Cardiac septum (tissue), 1 donor: ENCODE measurements around the gene MARS1. TPM values are rescaled to one million over a fixed set of nuclear protein-coding genes. Genes with fewer than 3 reads are reported as not detected.
"Not testable (repeated sequence)": the region's sequence is repeated elsewhere in the genome, so short reads cannot be mapped to it uniquely, and the experiment has no call there.

Experiments used
- DNase-seq: peaks from one replicate; pipeline ENCODE4 v3.0.0-alpha.2; 2020; ENCODE audit warnings: low spot score
- intact Hi-C: fragments of 100-400 bp; cut with DNase I; formaldehyde crosslinking; loops from one replicate; pipeline ENCODE4 v1.14.0; 2022
- microRNA-seq: library from miRNA; unstranded; fragments of <30 nt; microRNA quantifications from one replicate; pipeline ENCODE4 v1.2.0, GENCODE V29; 2020
- total RNA-seq: library from RNA; stranded (reverse); fragmentation: NEBNext Ultra II Directional; extraction: Animal tissue kit (Norgen Biotek cat#: 25700); gene quantifications from one replicate; pipeline ENCODE4 v1.2.1, GENCODE V29; 2021
- donor health status: DM: no; HTN: no; CAD: no.

The MARS1 gene
- total RNA-seq, 1 donor from 2014 or later: 89.2 TPM

GRCh38 chr12:57552835-57553313 is 65.0 kb downstream of the MARS1 start:
- DNase-seq: no peak
- intact Hi-C loops: no loop called here

- intact Hi-C loops: no loop called here
These were observed 65.7 kb downstream of the MARS1 start for GRCh38 chr12:57553343-57554202.

GRCh38 chr12:57554453-57554852 is 66.6 kb downstream of the MARS1 start:
- intact Hi-C loops: no loop called here

More at GRCh38 chr12:57553343-57554202, 65.7 kb downstream of the MARS1 start:
- DNase-seq: no peak

GRCh38 chr12:57554897-57555296 is 67.0 kb downstream of the MARS1 start:
- intact Hi-C loops: no loop called here
- no peak for DNase-seq

More at GRCh38 chr12:57554453-57554852, 66.6 kb downstream of the MARS1 start:
- DNase-seq: no peak

GRCh38 chr12:57558864-57559263 is 71.0 kb downstream of the MARS1 start:
- no peak for DNase-seq
- intact Hi-C loops: no loop called here

GRCh38 chr12:57560516-57560915 is 72.6 kb downstream of the MARS1 start:
- DNase-seq: no peak
- intact Hi-C loops: no loop called here

- intact Hi-C loops, DNase-seq: not testable (repeated sequence)
These were observed 73.2 kb downstream of the MARS1 start for GRCh38 chr12:57561117-57561516.

GRCh38 chr12:57563358-57563757 is 75.5 kb downstream of the MARS1 start:
- no peak for DNase-seq
- intact Hi-C loops: no loop called here

- intact Hi-C loops: no loop called here
- no peak for DNase-seq
These were observed 76.4 kb downstream of the MARS1 start for GRCh38 chr12:57564178-57564740.

Small RNAs within 50 kb of the gene (microRNA-seq; reads per million reads assigned to microRNA genes)
- gene MIR616 (not detected), gene MIR6758 (not detected)

Other genes with a start within 250 kb of the MARS1 start
- gene STAC3, start 236.9 kb upstream of the MARS1 start, total RNA-seq: 0.94 TPM
- 77.7 TPM for gene R3HDM2, start 57.0 kb upstream of the MARS1 start, total RNA-seq
- gene INHBC, start 53.3 kb upstream of the MARS1 start, total RNA-seq: not detected
- gene INHBE, start 32.8 kb upstream of the MARS1 start, total RNA-seq: 0.73 TPM
- gene GLI1, start 28.3 kb upstream of the MARS1 start, total RNA-seq: 0.83 TPM
- 5.9 TPM for gene ARHGAP9, start 8.2 kb upstream of the MARS1 start, total RNA-seq
- 24.0 TPM for gene DDIT3, start 32.4 kb downstream of the MARS1 start, total RNA-seq
- gene MBD6, start 34.8 kb downstream of the MARS1 start, total RNA-seq: 39.9 TPM
- gene DCTN2, start 59.1 kb downstream of the MARS1 start, total RNA-seq: 100 TPM
- 0.22 TPM for gene KIF5A, start 62.0 kb downstream of the MARS1 start, total RNA-seq
- 17.9 TPM for gene PIP4K2C, start 103.1 kb downstream of the MARS1 start, total RNA-seq
- 31.0 TPM for gene DTX3, start 116.8 kb downstream of the MARS1 start, total RNA-seq
- 15.0 TPM for gene ARHGEF25, start 123.4 kb downstream of the MARS1 start, total RNA-seq
- gene B4GALNT1, start 145.1 kb downstream of the MARS1 start, total RNA-seq: 11.1 TPM
- gene OS9, start 206.1 kb downstream of the MARS1 start, total RNA-seq: 133 TPM